ENCODE measurements around the gene AMZ2. TPM values are rescaled to one million over a fixed set of nuclear protein-coding genes. Genes with fewer than 3 reads are reported as not detected.

AMZ2 gene
- total and polyA plus RNA-seq, 2 experiments from 2014 or later: 54.2 to 71.5 TPM

DNA sequence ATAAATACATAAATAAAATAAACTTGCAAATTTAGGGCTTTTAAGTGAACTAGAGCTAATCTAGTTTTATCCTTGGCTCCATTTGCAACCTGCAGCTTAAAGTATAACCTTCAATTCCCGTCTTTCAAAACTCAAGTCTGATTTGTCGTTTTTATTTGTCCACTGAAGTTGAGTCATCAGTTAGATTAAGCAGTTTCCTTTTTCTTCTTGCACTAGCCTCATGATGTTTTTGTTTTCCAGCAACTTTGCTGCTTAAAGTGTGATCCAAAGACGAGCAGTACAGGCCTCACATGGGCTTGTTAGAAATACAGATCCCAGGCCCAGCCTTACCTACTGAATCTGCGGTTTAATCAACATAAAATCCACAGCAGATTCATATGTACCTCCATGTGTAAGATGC is 57.3 kb downstream of the AMZ2 start:
- Histone ChIP-seq H3K4me3 (no peak overlapping the region), H3K27ac (ENCODE audit: low read depth) (no peak overlapping the region), H3K4me2 (no peak overlapping the region), H3K79me2 (replicated peaks; ENCODE audit: insufficient read depth) (no peaks in the 10 kb centered on the region), H3K4me1 (ENCODE audit: insufficient read depth) (no peaks in the 10 kb centered on the region; the same call in 1 of the 2 replicates), H3K36me3 (ENCODE audit: insufficient read depth) (no peaks in the 10 kb centered on the region), H3F3A (replicated peaks; ENCODE audit: low read depth) (0 out of 2 replicates have a peak, but pooled peaks cover 3% of the 10 kb centered on the region), H2AFZ (no peak overlapping the region), H4K20me1 (replicated peaks; ENCODE audit: insufficient read depth) (no peaks in the 10 kb centered on the region), H3K9me2 (ENCODE audit: insufficient read depth) (no peaks in the 10 kb centered on the region), H3K27me3 (ENCODE audit: insufficient read depth) (no peaks in the 10 kb centered on the region)
- H3K4me3 Mint-ChIP-seq: no peak overlapping the region
- peaks cover 18% of the 10 kb centered on the region for H3K4me1 Mint-ChIP-seq
- no peaks in the 10 kb centered on the region; the same call in 1 of the 3 replicates for H3K9me3 Mint-ChIP-seq
- H3K27ac Mint-ChIP-seq: no peak overlapping the region
- H3K27me3 Mint-ChIP-seq (ENCODE audit: insufficient read depth, low read depth, poor library complexity): peaks cover 11% of the 10 kb centered on the region
- ATAC-seq (no peak), DNase-seq (ENCODE audit: low spot score) (no peak)
- H3K36me3 Mint-ChIP-seq (ENCODE audit: low read depth): peaks cover 17% of the 10 kb centered on the region
- TF ChIP-seq CREB1 (CRISPR knock-in tag; IDR thresholded peaks at IDR 0.05; ENCODE audit: low read depth) (no peak), ZNF114 (CRISPR knock-in tag; IDR thresholded peaks at IDR 0.05) (no peak), POLR2AphosphoS5 (IDR thresholded peaks at IDR 0.05; ENCODE audit: low read depth) (no peak), JUNB (IDR thresholded peaks at IDR 0.05; ENCODE audit: unreplicated experiment) (no peak), STAT1 (IDR thresholded peaks at IDR 0.05; ENCODE audit: unreplicated experiment) (no peak), ZNF462 (CRISPR knock-in tag; IDR thresholded peaks at IDR 0.05) (no peak), NANOG (IDR thresholded peaks at IDR 0.05; ENCODE audit: borderline replicate concordance) (no peak), ZNF331 (CRISPR knock-in tag; IDR thresholded peaks at IDR 0.05; ENCODE audit: low read depth) (no peak), EZH2 (IDR thresholded peaks at IDR 0.05; ENCODE audit: low read depth, unreplicated experiment) (no peak), EZH2phosphoT487 (IDR thresholded peaks at IDR 0.05; ENCODE audit: unreplicated experiment) (no peak), REST (IDR thresholded peaks at IDR 0.05; ENCODE audit: unreplicated experiment) (no peak)
- TF ChIP-seq, protein P1, sequence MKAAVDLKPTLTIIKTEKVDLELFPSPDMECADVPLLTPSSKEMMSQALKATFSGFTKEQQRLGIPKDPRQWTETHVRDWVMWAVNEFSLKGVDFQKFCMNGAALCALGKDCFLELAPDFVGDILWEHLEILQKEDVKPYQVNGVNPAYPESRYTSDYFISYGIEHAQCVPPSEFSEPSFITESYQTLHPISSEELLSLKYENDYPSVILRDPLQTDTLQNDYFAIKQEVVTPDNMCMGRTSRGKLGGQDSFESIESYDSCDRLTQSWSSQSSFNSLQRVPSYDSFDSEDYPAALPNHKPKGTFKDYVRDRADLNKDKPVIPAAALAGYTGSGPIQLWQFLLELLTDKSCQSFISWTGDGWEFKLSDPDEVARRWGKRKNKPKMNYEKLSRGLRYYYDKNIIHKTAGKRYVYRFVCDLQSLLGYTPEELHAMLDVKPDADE (IDR thresholded peaks at IDR 0.05): no peak
- TF ChIP-seq, protein P2, sequence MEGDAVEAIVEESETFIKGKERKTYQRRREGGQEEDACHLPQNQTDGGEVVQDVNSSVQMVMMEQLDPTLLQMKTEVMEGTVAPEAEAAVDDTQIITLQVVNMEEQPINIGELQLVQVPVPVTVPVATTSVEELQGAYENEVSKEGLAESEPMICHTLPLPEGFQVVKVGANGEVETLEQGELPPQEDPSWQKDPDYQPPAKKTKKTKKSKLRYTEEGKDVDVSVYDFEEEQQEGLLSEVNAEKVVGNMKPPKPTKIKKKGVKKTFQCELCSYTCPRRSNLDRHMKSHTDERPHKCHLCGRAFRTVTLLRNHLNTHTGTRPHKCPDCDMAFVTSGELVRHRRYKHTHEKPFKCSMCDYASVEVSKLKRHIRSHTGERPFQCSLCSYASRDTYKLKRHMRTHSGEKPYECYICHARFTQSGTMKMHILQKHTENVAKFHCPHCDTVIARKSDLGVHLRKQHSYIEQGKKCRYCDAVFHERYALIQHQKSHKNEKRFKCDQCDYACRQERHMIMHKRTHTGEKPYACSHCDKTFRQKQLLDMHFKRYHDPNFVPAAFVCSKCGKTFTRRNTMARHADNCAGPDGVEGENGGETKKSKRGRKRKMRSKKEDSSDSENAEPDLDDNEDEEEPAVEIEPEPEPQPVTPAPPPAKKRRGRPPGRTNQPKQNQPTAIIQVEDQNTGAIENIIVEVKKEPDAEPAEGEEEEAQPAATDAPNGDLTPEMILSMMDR (conservative IDR thresholded peaks at IDR 0.05; ENCODE audit: low read depth in 2 of 2): no peak

Data from GM23338 (cell line).